NCI-H526 treated with DMSO at 0.1 percent for 48 hours (cell line): ENCODE measurements around the gene SDK2.

Experiments used
- DNase-seq: peaks from one replicate; lab custom pipeline; 2025; lab: John Stamatoyannopoulos, UW

Gene SDK2

DNA sequence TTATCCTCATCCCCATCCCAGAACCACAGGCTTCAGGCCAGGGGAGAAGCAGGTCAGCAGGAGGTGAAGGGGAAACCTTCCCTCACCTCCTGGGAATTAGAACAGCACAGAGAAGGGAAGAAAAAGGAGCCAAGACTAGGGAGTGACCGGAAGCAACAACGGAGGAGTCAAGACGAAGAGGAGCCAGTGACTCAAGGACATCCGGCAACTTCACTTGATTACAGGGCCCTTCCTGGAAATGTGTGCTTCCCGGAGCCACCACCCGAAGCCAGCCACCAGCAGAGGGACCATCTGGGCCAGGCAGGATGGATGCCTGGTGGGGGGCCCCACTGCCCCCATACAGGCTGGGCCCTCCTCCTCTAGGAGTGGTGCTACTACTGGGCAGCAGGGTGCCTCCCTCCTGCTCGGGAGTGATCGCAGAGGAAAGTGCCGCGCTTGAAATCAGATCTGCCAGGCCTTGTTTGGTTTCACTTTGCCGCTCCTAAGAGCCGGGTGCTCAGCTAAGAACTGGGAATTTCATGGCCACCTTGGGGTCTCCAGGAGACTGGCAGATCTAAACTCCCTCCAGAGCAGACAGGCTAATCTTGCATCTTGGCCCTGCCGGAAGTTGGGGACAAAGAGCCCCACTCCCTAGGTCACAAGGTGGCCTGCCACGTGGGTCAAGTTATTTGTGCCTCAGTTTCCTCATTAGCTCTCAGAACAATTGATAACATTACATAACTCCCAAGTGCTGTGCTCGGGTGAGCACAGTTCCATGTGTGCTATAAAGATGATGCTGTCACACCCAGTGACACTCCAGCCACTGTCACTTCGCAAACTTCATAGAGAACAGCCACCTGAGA lies 339.1 kb downstream of the SDK2 start:
- peak; percentile 35 for DNase-seq

DNA sequence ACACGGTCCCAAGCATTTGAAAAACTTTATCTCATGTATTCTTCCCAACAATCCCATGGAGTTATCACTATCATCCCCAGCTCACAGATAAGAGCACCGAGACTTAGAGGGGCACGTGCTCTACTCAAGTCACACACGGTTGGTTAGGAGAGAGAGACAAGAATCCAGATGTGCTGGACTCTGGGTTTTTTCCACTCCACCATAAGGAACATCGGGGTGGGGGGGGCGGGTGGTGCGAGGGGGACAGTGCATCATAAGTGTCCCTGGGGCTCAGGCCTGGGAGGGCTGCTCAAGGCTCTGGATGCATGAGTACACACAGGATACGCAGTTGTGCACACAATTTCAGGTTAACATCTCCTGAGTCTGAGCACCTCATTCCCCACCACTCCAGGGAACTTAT lies 339.8 kb downstream of the SDK2 start:
- no peak for DNase-seq

DNA sequence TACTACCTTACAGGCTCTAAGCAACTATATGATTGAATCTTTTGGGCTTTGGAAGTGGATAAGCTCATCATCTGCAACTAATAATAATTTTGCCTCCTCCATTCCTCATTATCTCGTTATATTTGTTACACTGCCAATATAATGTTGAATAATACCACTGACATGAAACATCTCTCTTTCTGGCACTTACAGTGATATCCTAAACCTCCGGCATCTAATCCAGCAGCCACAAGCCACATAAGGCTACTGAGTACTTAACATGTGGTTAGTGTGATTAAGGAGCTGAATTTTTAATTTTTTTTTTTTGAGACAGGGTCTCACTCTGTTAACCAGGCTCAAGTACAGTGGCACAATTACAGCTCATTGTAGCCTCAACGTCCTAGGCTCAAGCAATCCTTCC lies 342.1 kb downstream of the SDK2 start:
- no peak for DNase-seq

DNA sequence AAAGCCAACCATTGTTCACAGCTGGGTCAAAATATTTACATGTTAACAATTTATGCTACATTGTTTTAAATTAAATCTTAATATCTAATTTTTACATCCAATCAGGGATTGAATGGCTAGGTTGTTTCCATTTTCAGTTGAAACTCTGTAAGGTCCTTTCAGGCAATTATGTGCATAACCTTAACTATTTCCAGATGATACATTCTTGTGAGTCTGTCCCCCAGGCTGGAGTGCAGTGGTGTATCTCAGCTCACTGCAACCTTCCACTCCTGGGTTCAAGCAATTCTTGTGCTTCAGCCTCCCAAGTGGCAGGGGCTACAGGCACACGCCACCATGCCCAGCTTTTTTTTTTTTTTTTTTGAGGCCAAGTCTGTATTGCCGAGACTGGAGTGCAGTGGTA lies 342.9 kb downstream of the SDK2 start:
- DNase-seq: no peak

DNA sequence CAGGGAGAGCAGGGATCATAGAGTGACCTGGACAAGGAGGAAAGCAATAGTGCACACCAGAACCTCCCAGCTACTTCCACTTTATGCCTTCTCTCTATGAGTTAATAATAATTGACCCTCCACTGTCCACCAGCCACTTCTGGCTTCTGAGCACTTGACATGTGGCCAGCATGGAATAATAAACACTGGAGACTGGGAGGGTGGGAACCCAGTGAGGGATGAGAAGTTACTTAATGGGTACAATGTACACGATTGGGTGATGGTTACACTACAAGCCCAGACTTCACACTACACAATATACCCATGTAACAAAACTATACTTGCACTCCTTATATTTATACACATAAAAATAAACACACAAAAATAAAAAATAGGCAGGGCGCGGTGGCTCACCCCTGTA lies 343.9 kb downstream of the SDK2 start:
- DNase-seq: no peak

GRCh38 chr17:73297934-73298861 lies 346.0 kb downstream of the SDK2 start:
- no peak for DNase-seq

DNA sequence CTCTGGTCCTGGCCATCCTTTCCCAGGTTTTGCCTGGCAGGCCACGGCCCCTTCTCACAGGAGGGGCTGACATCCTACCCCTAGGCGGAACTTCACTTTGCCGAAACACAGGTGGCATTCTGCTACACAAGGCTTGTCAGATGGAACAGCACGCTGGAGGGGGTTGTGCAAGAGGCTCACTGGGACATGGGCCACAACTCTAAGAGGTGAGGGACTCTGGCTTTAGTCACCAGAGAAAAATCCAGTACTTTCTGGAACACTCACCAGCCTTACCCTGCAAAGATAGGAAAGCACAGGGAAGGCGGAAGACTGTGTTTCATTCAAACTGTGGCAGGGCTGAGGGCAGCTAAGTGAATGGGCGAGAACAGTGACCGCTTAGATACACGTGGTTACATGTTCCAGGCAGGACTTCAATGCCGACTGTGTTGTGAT lies 350.7 kb downstream of the SDK2 start:
- DNase-seq: no peak

GRCh38 chr17:73293031-73293430 lies 351.2 kb downstream of the SDK2 start:
- DNase-seq: no peak

DNA sequence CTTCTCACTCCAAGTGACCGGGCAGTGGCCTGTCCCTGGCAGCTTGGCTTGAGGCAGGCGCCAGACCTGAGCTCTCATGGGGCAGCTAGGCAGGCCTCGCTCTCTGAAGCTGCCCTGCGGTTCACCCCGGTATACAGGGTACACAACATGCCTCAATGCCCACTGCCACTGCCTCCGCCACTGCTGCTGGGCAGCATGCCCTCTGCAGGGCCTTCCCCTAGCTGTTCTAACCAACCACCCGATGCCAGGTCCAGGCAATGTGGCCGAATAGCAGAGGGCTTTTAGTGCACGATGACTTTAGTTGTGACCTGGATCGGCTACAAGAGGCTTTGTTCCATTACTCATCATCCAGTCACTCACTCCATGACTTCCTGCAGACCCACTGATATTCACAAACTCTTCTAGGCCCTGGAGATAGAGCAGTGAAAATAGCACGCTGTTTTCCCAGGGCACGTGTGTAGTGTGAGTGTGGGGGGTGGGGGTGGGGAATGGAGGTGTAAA lies 352.2 kb downstream of the SDK2 start:
- no peak for DNase-seq

DNA sequence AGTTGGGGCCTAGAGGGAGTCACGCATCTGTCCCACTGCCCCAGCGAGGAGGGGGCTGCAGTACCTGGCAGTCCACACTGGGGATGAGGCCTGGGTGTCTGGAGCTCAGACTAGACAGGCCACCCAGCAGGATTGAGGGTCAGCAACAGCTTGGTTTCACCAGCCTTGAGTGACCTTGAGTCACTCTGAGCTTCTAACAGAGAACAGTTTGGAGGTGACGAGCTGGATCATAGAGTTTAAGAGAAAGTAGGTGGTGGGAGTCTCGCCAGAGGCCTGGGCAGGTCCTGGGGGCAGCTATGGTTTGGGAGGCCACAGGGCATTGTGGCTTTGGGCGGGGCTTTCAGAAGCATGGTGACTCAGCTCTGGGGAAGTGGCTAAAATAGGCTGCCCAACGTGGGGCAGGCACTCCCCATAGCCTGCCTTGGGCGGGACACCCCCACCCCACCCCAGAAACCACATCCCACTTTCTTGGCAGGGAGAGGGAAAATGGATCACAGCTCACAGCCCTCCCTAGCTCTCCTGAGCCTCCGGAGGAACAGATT lies 352.9 kb downstream of the SDK2 start:
- DNase-seq: no peak

DNA sequence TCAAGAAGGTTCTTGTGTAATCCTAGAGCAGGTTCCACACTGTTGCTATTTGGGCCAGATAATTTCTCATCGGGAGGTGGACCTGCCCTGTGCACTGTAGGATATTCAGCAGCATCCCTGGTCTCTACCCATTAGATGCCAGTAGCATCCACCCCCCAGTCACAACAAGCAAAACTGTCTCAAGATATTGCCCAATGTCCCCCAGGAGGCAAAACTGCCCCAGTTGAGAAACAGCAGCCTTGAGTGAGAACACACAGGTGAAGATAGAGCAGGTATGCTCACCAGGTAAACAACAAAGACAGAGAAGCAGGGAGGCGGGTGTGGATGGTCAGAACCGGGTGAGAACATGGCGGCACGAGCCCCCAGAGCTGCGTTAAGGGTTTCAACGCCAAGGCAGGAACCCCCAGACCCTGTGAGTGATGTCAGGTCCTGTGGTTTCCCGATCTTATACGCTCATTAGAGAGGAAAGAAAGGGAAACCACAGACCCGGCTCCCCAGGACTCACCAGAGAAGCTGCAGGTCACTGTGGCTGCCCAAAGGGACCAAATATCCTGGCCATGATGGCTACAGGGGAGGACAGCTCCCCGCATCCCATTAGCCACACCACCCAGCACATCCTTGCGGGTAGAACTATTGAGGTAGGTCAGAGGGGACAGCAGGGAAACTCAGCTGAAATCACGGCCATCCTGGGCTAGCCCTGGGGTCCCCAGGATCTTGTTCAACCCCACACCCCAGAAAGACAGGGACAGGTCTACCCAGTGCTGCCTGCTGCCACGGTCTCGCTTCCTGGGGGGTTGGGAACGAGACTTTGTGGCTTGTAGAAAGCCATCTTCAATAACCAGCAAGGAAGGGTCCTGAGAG lies 353.6 kb downstream of the SDK2 start:
- no peak for DNase-seq

GRCh38 chr17:73289549-73290254 lies 354.5 kb downstream of the SDK2 start:
- DNase-seq: no peak

GRCh38 chr17:73288534-73289302 lies 355.5 kb downstream of the SDK2 start:
- DNase-seq: no peak

DNA sequence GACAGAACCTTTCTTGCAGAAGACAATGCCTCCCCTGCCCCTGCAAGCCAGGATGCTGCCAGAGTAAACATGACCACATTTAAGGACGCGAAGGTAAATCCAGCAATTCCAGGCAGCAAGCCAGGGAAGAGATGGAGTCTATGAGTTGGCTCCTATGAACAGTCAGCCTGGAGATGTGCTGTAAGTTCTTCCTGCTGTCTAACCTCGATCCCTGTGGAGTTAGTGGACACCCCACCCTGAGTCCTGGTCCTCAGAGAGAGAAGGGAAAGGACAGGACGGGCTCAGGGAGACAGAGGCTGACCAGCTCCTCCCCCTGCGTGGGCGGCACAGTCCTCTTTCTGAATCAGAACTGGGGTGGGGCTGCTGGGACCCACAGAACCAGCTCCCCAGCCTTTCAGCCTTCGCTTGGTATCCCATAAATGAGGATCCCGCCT lies 357.4 kb downstream of the SDK2 start:
- DNase-seq: no peak

- DNase-seq: no peak
Measured at GRCh38 chr17:73285916-73286862, 358.1 kb downstream of the SDK2 start.

DNA sequence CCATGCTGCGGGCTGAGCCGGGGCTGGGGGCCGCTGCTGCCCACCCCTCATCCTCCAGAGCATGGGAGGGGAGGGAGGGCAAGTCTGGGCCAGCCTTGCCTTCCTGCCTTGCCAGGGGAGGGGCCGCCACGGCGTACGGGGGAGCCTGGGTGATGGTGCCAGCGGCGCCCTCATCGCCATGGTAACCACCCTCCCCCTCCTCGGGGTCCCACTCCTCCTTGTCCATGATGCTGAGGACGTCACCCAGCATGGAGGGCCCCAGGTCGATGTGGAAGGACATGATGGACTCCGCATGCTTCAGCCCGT lies 358.7 kb downstream of the SDK2 start:
- no peak for DNase-seq

DNA sequence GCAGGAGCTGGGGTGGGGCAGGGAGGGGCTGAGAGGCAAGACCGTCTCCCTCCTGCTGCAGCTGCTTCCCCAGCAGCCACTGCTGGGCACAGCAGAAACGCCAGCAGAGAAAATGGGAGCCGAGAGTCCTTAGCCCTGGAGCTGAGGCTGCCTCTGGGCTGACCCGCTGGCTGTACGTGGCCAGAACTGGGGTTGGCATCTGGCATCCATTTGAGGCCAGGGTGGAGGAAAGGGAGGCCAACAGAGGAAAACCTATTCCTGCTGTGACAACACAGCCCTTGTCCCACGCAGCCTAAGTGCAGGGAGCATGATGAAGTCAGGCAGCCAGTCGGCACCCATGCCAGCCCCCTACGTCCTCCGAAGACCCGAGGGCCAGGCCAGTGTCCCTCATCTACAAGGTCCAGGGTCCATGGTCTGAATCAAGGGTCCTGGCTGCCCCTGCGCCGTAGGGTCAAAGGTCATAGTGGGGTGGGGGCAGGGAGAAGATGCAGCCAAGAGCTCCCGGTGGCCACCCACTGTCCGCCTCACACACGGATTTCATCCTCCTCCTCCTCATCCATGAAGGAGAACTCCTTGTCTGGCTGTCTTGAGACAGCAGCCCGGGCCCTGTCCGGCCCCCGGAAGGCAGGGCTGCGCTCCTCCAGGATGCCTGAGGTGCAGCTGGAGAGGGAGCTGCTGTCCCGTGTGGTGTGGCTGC lies 359.2 kb downstream of the SDK2 start:
- DNase-seq: no peak
